ENCODE data around the gene PAX5.

The PAX5 gene

DNA sequence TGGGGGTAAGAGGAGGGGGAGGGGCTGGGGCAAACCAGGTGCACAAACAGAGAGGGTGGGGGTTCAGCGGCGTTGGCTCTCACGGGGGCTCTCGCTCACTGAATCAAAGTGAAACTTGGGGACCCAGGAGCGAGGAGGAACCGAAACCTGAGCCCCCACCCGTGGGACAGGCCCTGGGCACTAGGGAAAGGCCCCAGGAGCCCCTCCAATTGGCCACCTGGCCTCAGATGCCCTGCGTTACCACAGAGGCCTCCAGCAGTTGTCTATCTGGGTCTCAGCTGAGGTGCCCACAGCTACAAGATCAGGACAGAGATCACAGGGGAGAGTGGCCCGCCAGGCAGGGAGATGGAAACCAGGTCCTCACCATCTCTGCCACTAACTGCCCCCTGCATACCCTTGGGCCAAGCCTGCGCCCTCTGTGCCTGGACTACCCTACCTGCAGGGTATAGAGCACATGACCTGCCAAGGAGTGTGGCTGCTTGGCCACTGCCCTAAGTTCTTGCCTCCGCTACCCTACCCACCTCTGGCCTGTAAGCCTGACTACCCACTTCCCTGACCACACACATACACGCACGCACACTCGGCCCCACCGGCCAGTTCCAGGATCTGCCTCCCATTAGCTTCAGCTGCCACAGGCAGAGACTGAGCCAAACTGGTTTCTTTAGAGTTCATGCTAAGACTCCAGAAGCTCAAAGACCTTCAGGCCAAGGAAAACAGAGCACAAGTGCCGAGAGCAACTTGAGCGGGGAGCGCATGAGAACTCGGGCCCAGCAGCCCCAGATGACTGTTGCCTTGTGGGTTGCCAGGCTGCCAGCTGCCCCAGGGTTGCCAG, 39.9 kb downstream of the PAX5 start:
- H3K36me3 ChIP-seq (ENCODE audit: insufficient read depth, low read length): no peaks in the 10 kb centered on the region
- H3K4me1 ChIP-seq (ENCODE audit: insufficient read depth, low read length): no peaks in the 10 kb centered on the region
- H3K27me3 ChIP-seq (ENCODE audit: control insufficient read depth in 1 of 2, insufficient read depth in 2 of 2, low read length in 2 of 2): peaks cover 6 to 43% of the 10 kb centered on the region in 2 donors
- H3K4me3 ChIP-seq (ENCODE audit: low read depth in 1 of 2, low read length in 2 of 2): no peak overlapping the region
- H3K9me3 ChIP-seq (ENCODE audit: low read length): peaks cover 15% of the 10 kb centered on the region
- no peak overlapping the region for H3K9ac ChIP-seq (ENCODE audit: low read length)
- H3K27ac ChIP-seq (ENCODE audit: low read depth, low read length): no peak overlapping the region

GRCh38 chr9:36992501-36993316, 41.4 kb downstream of the PAX5 start:
- Histone ChIP-seq H3K9ac (ENCODE audit: low read length) (no peak overlapping the region), H3K27ac (ENCODE audit: low read depth, low read length) (no peak overlapping the region), H3K4me1 (ENCODE audit: insufficient read depth, low read length) (no peaks in the 10 kb centered on the region), H3K4me3 (ENCODE audit: low read depth in 1 of 2, low read length in 2 of 2) (no peak overlapping the region), H3K9me3 (ENCODE audit: low read length) (peaks cover 15% of the 10 kb centered on the region), H3K27me3 (ENCODE audit: control insufficient read depth in 1 of 2, insufficient read depth in 2 of 2, low read length in 2 of 2) (peaks cover 6 to 47% of the 10 kb centered on the region in 2 donors), H3K36me3 (ENCODE audit: insufficient read depth, low read length) (no peaks in the 10 kb centered on the region)

DNA sequence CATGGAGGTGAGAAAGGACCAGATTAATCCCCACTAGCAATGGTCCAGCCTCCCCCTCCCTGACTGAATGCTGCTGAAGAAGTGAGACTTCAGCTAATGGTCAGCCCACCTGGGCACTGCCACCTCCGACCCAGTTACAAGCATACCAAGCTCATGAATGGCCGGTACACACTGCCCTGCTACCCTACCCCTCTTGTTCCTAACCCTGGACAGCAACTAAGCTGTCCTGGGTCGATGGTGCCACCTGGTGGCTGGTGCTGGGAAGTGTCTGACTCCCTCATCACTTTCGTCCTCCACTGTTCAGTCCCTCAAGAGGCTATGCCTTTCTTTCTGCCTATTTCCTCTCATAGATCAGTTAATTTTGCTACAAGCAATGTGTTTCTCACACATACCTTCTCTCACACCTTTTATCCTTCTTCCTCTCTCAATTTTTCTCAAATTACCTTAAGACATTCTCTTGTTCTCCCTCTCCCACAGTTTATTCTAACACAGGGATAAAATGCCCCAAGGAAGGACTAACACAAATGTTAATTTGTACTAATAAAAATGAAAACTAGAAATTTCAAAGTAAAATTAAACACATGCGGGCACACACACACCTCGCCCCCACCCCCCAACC, 42.4 kb downstream of the PAX5 start:
- Histone ChIP-seq H3K4me1 (ENCODE audit: insufficient read depth, low read length) (no peaks in the 10 kb centered on the region), H3K9ac (ENCODE audit: low read length) (no peak overlapping the region), H3K9me3 (ENCODE audit: low read length) (peaks cover 15% of the 10 kb centered on the region), H3K4me3 (ENCODE audit: low read depth in 1 of 2, low read length in 2 of 2) (no peak overlapping the region), H3K27me3 (ENCODE audit: control insufficient read depth in 1 of 2, insufficient read depth in 2 of 2, low read length in 2 of 2) (peaks cover 11 to 57% of the 10 kb centered on the region in 2 donors), H3K36me3 (ENCODE audit: insufficient read depth, low read length) (no peaks in the 10 kb centered on the region), H3K27ac (ENCODE audit: low read depth, low read length) (no peak overlapping the region)

GRCh38 chr9:36988848-36989247, 45.2 kb downstream of the PAX5 start:
- peaks cover 15 to 57% of the 10 kb centered on the region in 2 donors for H3K27me3 ChIP-seq (ENCODE audit: control insufficient read depth in 1 of 2, insufficient read depth in 2 of 2, low read length in 2 of 2)
- no peak overlapping the region for H3K27ac ChIP-seq (ENCODE audit: low read depth, low read length)
- H3K9me3 ChIP-seq (ENCODE audit: low read length): peaks cover 15% of the 10 kb centered on the region
- H3K4me3 ChIP-seq (ENCODE audit: low read depth in 1 of 2, low read length in 2 of 2): no peak overlapping the region
- H3K36me3 ChIP-seq (ENCODE audit: insufficient read depth, low read length): no peaks in the 10 kb centered on the region
- no peaks in the 10 kb centered on the region for H3K4me1 ChIP-seq (ENCODE audit: insufficient read depth, low read length)
- no peak overlapping the region for H3K9ac ChIP-seq (ENCODE audit: low read length)

DNA sequence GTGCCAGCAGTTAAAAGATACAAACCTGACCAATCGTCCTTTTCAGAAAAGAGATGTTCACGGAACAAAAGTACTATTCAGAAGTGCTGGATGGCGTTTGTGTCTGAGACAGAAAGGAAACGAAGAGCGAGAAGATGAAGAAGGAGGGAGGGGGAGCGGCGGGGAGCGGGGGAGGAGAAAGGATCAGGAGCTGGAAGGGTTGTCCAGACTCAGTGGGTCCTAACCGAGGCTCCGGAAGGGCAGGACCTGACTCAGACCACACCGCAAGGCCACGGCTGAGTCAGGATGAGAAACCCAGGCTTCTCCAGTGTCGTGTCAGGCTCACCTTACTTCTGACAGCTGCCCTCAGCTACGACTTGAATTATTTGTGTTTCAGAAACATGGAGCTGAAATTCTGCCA, 46.2 kb downstream of the PAX5 start:
- no peak overlapping the region for H3K4me3 ChIP-seq (ENCODE audit: low read depth in 1 of 2, low read length in 2 of 2)
- no peaks in the 10 kb centered on the region for H3K4me1 ChIP-seq (ENCODE audit: insufficient read depth, low read length)
- peaks cover 16 to 58% of the 10 kb centered on the region in 2 donors for H3K27me3 ChIP-seq (ENCODE audit: control insufficient read depth in 1 of 2, insufficient read depth in 2 of 2, low read length in 2 of 2)
- H3K9me3 ChIP-seq (ENCODE audit: low read length): peaks cover 15% of the 10 kb centered on the region
- no peak overlapping the region for H3K27ac ChIP-seq (ENCODE audit: low read depth, low read length)
- H3K9ac ChIP-seq (ENCODE audit: low read length): no peak overlapping the region
- no peaks in the 10 kb centered on the region for H3K36me3 ChIP-seq (ENCODE audit: insufficient read depth, low read length)

DNA sequence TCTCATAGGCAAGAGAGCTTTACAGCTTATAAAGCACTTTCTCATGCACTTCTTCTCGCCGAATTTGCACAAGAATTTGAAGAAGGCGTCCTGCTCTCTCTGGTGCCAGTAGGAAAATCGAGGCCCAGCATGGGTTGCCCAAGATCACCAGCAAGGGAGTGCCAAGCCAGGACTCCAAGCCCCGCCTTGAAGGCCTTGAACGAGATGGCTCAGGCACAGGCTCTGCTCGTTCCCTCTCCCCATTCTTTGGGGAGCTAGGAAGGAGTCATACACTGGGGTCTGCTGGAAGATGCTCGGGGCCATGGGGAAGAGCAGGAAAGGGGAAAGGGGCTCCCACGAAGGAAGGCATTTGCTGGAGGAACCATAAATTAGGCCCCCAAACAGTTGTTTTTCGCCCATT, 46.7 kb downstream of the PAX5 start:
- Histone ChIP-seq H3K27ac (ENCODE audit: low read depth, low read length) (no peak overlapping the region), H3K4me1 (ENCODE audit: insufficient read depth, low read length) (no peaks in the 10 kb centered on the region), H3K27me3 (ENCODE audit: control insufficient read depth in 1 of 2, insufficient read depth in 2 of 2, low read length in 2 of 2) (peaks cover 16 to 58% of the 10 kb centered on the region in 2 donors), H3K4me3 (ENCODE audit: low read depth in 1 of 2, low read length in 2 of 2) (no peak overlapping the region), H3K9ac (ENCODE audit: low read length) (no peak overlapping the region), H3K9me3 (ENCODE audit: low read length) (peaks cover 15% of the 10 kb centered on the region), H3K36me3 (ENCODE audit: insufficient read depth, low read length) (no peaks in the 10 kb centered on the region)

GRCh38 chr9:36986468-36987408, 47.3 kb downstream of the PAX5 start:
- H3K27me3 ChIP-seq (ENCODE audit: control insufficient read depth in 1 of 2, insufficient read depth in 2 of 2, low read length in 2 of 2): peaks cover 16 to 58% of the 10 kb centered on the region in 2 donors
- H3K4me3 ChIP-seq (ENCODE audit: low read depth in 1 of 2, low read length in 2 of 2): no peak overlapping the region

GRCh38 chr9:36985769-36986467, 48.1 kb downstream of the PAX5 start:
- H3K9me3 ChIP-seq (ENCODE audit: low read length): peaks cover 8% of the 10 kb centered on the region
- peaks cover 16 to 57% of the 10 kb centered on the region in 2 donors for H3K27me3 ChIP-seq (ENCODE audit: control insufficient read depth in 1 of 2, insufficient read depth in 2 of 2, low read length in 2 of 2)
- H3K9ac ChIP-seq (ENCODE audit: low read length): no peak overlapping the region
- H3K4me3 ChIP-seq (ENCODE audit: low read depth in 1 of 2, low read length in 2 of 2): no peak overlapping the region
- no peak overlapping the region for H3K27ac ChIP-seq (ENCODE audit: low read depth, low read length)
- no peaks in the 10 kb centered on the region for H3K36me3 ChIP-seq (ENCODE audit: insufficient read depth, low read length)
- H3K4me1 ChIP-seq (ENCODE audit: insufficient read depth, low read length): no peaks in the 10 kb centered on the region

More at GRCh38 chr9:36986468-36987408, 47.3 kb downstream of the PAX5 start:
- Histone ChIP-seq H3K36me3 (ENCODE audit: insufficient read depth, low read length) (no peaks in the 10 kb centered on the region), H3K27ac (ENCODE audit: low read depth, low read length) (no peak overlapping the region), H3K9ac (ENCODE audit: low read length) (no peak overlapping the region), H3K9me3 (ENCODE audit: low read length) (peaks cover 15% of the 10 kb centered on the region), H3K4me1 (ENCODE audit: insufficient read depth, low read length) (no peaks in the 10 kb centered on the region)

DNA sequence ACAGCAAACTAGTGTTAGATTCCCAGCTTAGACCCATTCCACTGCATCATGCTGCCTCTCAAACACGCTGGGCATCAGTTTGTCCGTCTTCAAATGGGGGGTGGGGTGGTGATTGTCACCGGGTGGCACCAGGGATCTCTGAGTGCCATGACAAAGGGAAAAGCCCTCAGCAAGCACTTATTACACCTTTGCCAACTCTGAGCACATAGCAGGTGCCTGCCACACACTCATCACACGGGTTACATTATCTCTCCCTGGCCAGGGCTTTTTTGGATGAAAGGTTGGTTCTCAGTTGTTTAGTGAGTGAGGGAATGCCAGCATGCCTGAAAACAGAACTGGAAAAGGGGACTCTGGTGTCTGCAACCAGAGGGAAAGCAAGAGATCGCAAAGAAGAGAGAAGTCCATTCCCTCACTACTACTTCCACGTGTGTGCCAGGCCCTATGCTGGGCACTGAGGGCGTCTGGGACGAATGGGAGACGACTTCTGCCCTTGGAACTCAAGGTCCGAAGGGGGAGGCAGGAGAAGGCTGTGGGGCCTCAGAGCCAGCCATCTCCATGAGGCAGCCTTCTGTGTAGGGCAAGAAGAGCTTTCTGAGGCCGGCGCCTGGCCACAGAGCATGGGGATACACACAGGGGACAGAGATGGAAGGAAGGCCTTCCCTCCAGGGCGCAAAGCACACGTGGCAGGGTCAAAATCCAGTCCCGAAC, 48.9 kb downstream of the PAX5 start:
- Histone ChIP-seq H3K4me1 (ENCODE audit: insufficient read depth, low read length) (no peaks in the 10 kb centered on the region), H3K27me3 (ENCODE audit: control insufficient read depth in 1 of 2, insufficient read depth in 2 of 2, low read length in 2 of 2) (peaks cover 16 to 57% of the 10 kb centered on the region in 2 donors), H3K27ac (ENCODE audit: low read depth, low read length) (no peak overlapping the region), H3K9ac (ENCODE audit: low read length) (no peak overlapping the region), H3K36me3 (ENCODE audit: insufficient read depth, low read length) (no peaks in the 10 kb centered on the region), H3K4me3 (ENCODE audit: low read depth in 1 of 2, low read length in 2 of 2) (no peak overlapping the region), H3K9me3 (ENCODE audit: low read length) (peaks cover 4% of the 10 kb centered on the region)

Data from muscle layer of colon (tissue), 2 donors.